Metanephros (tissue), 1 donor: ENCODE data around the gene DUSP22. TPM values are rescaled to one million over a fixed set of nuclear protein-coding genes. Genes with fewer than 3 reads are reported as not detected.

Experiments used
- total RNA-seq: library from RNA; depleted of rRNA; stranded (reverse); fragments of >200 nt; gene quantifications from one replicate; pipeline ENCODE4 v1.2.3, GENCODE V29; 2014

The DUSP22 gene, protein sequence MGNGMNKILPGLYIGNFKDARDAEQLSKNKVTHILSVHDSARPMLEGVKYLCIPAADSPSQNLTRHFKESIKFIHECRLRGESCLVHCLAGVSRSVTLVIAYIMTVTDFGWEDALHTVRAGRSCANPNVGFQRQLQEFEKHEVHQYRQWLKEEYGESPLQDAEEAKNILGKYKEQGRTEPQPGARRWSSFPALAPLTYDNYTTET
- 21.5 TPM for total RNA-seq

DNA sequence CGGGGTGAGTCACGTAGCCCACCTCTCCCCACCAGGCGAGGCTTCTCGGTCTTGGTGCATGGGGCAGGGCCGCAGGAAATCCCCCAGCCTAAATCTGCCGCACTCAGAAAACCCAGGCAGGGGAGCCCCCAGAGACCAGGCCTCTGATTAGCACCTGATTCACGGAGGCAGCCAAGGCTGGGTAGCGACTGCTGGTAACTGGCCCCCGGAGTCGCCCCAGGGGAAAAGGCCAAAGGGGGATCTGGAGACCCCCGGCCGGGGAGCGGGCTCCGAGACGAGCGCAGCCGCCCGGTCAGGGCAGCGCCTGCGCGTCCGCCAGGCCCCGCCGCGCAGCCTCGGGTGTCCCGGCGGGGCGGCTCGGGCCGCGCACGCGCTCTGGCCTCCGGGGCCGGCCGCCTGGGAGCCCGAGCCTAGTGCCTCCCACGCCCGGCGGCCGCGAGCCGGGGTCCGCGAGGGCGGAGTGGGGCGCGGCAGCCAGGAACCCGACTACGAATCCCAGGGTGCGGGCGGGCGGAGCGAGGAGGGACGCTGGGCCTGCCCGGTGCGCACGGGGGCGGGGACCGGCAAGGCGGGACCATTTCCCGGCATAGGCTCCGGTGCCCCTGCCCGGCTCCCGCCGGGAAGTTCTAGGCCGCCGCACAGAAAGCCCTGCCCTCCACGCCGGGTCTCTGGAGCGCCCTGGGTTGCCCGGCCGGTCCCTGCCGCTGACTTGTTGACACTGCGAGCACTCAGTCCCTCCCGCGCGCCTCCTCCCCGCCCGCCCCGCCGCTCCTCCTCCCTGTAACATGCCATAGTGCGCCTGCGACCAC lies at the start of gene DUSP22:
TSS of gene DUSP22 (plus strand) at position 791 of the 809 bp plus-strand sequence. CDS start 53 bp downstream, outside the sequence.

DNA sequence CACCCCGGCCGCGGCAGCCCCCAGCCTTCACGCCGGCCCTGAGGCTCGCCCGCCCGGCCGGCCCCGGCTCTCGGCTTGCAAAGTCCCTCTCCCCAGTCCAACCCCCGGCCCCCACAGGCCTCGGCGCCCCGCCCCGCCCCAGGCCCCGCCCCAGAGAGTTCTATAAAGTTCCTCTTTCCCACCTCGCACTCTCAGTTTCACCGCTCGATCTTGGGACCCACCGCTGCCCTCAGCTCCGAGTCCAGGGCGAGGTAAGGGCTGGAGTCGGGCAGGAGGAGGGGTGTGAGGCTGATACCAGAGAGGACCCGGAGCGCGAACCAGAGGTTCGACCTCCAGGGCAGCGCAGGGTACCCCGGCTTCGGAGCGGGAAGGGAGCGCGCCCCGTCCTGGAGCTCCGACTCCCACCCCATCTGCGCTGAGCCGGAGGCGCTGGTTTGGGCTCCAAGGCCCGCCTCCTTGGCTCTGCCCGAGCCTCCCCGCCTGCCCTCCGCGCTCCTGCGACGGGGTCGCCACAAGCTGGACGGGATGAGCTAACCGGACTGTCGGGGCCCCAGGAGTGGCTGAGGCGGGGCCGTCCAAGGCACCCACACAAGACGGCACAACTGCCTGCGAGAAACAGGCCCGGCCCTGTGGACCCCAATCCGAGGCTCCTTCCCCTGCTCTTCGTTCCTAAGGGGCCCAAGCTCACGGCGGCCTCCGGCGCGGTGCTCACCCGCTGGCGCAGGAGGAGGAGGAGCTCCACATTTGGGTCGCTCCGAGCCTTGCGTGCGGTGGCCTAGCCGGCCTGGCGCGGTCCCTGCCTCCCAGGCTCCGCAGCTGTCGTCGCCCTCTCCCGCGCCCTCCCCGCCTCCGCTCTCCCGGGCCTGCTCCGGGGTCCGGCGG lies 99.5 kb downstream of the DUSP22 start, which contains the start of gene IRF4:
TSS of gene IRF4 (plus strand) at position 194 of the 882 bp plus-strand sequence. CDS start 1,401 bp downstream, outside the sequence.

Other genes with a start within 250 kb of the DUSP22 start
- 2.2 TPM for gene IRF4, start 99.3 kb downstream of the DUSP22 start, total RNA-seq